COR-L47 (cell line): Measurements from ENCODE around the gene ARHGAP8.
"Not testable (repeated sequence)": the region's sequence is repeated elsewhere in the genome, so short reads cannot be mapped to it uniquely, and the experiment has no call there.

Source experiments
- DNase-seq: peaks from one replicate; lab custom pipeline; 2025; lab: John Stamatoyannopoulos, UW

ARHGAP8 gene

DNA sequence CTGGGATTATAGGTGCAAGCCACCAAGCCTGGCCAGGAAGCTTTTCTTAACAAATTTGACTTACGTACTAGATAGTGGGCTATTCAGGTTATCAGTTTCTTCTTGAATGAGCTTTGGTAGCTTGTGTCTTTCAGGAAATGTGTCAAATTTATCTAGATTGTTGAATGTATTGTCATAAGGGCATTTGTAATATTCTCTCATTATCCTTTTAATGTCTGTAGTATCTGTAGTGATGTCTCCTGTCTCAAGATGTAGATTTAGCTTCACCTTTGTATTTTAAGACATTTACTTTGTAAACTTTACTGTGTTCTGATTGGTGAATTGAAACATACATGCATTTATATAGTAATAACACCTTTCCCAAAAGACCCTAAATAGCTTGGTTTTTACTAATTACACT is 20.7 kb downstream of the ARHGAP8 start:
- no peak for DNase-seq

DNA sequence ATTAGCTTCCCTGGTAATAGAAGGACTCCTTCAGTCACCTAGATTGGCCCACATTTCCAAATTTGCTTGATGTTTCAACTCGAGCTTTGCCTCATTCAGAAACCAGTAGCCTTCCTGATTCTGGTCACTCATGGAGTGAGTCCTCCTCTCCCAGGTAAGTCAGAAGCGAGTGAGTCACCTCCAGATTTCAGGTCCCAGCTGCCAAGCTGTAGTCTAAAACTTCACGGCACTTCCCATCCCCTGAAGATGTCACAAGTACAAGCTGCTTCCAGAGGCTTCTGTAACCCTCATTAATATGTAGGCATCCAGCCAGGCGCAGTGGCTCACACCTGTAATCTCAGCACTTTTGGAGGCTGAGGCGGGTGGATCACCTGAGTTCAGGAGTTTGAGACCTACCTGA is 23.5 kb downstream of the ARHGAP8 start:
- DNase-seq = no peak

DNA sequence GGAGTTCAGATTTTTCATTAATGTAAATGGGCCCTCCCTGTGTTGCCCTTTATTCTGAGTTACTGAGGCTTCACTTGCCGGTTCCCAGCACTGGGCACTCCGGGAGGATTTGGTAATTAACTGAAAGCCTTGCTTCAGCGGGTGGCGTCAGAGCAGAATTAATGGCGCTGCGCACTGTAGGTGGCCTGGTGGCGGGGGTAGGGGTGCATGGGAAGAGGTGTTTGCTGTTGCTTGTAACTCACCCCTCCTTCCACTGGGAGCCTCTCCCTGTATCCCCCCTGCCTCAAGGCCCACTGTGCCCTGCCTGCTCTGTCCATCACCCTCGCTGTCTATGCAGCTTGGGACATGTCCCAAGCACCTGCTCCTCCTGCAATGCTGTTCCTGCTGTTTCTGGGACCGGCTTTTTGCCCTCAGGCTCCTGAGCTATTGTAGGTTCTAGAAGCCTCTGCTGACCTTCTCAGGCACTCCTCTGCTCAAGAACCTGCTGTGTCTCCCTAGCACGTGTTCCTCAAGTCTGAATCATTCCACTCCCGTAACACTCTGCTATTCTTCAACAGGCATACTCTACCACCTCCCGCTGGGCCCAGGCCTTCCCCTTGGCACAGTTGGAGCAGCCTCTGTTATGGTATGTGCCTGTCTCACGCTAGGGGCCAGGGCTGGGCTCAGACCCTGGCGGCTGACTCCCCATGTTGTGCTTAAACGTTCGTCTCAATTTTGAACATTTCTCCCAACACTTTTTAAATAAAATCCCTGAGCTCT is 24.4 kb downstream of the ARHGAP8 start:
- DNase-seq = no peak

DNA sequence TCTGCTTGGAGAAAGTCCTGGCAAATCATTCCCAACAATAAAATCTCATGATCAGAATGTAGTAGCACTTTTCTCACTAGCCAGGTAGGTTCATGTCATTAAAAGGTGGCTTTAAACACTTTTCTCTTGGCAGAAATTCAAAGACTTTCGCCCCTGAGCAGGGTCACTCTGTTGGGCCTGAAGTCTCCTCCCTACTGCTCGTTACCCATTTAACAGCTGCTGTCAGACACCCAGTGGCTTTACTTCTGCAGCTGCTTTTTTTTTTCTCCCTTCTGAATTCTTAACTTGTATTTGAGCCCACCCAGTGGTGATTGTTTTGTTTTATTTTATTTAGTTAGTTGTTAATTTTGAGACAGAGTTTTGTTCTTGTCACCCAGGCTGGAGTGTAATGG is 25.0 kb downstream of the ARHGAP8 start:
- DNase-seq = peak; percentile 17

DNA sequence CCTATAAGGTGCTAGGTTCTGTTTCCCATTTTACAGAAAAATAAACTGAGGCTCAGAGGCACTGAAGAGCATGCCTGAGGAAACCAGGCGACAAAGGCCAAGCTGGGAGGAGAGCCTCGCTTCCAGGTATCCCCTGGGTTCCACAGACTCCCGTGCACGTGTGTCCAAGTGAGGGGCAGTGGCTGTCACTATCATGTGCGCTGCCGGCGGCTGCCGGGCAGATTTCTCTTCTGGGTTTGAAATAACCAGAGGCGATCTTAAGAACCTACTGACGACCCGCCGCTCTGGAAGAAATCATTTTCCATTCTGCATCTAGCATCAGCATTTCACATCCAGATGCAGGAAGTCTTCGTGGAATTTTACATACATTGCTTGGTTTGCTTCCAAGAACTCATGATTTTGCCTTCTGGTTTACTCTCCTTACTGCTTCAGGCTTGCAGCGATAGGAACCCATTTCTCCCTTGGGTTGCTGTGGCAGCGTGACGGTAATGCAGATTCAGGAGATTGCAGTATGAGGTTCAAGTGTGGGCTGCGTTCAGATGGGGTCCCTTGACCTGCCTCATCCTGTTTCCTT is 28.6 kb downstream of the ARHGAP8 start:
- no peak for DNase-seq

DNA sequence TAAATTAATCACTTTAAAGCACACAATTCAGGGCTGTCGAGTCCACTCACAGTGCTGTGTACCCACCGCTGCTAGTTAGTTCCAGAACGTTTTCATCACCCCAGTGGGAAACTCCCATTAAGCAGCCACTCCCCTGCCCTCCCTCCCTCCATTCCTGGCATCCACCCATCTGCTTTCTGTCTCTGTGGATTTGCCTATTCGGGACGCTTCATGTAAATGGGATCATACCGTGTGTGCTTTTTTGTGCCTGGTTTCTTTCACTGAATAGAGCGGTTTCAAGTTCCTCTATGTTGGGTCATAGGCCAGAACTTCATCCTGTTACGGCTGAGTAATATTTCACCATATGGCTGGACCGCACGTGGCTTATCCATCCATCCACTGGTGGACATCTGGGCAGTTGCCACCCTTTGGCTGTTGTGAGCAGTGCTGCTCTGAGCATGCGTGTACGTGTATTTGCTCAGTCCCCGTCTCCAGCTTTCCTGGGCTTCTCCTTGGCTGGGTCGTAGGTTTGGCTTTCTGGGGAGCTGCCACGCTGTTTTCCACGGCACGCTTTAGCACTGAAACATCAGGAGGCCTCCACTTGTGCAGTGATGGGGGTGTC is 30.1 kb downstream of the ARHGAP8 start:
- no peak for DNase-seq

DNA sequence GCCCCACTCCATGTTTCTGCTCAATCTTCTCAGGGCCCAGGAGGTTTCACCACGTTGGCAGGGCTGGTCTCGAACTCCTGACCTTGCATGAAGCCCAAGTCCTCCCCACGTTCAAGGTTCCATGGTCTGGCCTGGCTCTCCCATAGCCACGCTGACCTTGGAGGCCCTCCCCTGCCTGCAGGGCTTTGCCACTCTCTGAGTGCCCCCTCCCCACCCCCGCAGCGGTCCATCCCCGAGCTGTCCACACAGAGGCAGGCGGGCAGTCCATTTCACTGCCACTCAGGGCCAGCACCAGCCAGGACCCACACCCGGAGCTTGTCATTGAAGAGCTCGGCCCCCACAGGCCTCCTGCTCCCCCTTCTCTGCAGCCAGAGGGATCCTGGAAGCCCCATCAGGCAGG is 30.7 kb downstream of the ARHGAP8 start:
- DNase-seq = no peak

DNA sequence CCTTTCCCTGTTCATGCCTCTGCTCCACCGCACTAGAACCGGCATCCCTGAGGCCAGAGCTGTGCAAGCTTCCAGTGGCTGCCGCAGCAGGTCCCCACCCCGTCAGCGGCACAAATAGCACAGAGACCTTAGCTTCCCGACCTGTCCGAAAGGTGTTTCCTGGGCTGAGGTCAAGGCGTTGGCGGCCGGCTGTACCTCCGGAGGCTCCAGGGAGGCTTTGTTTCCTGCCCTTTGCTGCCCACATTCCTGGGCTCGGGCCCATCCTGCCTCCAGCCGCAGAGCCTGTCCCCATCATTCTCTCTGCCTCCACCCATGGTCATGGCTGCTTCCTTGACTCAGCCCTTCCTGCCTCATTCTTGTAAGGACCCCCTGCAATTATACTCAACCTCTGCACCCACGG is 31.2 kb downstream of the ARHGAP8 start:
- DNase-seq = no peak

DNA sequence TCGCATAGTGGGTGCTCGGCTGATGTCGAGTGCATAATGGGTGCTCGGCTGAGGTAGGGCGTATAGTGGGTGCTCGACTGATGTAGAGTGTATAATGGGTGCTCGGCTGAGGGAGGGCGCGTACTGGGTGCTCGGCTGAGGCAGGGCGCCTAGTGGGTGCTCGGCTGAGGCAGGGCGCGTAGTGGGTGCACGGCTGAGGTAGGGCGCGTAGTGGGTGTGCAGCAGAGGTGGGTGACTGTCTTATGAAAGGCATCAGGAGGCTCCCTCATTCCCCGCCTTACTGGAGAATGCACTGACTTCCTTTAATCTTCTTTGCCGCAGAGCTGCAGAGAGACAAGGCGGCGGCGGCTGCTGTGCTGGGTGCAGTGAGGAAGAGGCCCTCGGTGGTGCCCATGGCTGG is 33.8 kb downstream of the ARHGAP8 start:
- no peak for DNase-seq

DNA sequence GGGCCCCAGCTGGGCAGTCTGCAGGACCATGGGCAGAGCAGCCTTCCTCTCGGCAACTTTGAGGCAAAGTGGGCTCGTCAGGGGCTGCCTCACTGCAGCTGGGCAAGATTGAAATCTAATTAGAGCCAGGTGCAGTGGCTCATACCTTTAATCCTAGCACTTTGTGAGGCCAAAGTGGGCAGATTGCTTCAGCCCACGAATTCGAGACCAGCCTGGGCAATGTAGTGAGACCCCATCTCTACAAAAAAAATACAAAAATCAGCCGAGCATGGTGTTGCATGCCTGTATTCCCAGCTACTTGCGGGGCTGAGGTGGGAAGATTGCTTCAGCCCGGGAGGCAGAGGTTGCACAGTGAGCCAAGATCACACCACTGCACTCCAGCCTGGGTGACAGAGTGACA is 34.2 kb downstream of the ARHGAP8 start:
- DNase-seq = no peak

DNA sequence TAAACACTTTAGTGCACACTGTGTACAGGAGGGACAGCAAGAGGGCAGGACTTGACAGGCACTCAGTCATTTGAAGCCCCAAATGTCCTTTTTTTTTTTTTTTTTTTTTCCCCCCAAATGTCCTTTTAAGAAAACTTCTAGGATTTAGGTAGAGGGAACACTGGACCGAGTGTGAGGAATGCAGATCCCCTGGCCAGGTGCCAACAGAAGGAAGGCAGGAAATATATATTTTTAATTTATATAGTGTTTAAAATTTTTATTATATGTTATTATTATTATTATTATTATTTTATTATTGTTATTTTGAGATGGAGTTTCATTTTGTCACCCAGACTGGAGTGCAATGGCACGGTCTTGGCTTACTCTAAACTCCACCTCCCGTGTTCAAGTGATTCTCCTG is 35.5 kb downstream of the ARHGAP8 start:
- DNase-seq = no peak

DNA sequence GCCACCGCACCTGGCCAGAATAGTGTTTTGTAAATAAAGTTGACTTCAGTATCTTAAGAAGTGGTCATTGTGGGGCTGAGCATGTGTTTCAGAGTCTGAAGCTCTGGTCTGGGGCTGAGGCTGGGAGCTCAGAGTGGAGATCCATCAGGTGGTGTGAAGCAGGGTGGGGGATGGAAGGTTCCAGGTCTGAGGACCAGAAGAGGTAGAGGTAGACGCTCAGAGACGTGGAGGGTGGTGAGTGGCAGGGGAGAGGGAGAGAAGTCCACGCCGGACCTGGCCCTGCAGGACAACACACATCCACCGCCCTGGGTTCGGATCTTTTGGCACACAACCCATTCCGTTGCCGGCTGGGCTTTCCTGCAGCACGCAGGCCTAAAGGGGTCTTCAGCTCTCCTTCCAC is 40.7 kb downstream of the ARHGAP8 start:
- no peak for DNase-seq

DNA sequence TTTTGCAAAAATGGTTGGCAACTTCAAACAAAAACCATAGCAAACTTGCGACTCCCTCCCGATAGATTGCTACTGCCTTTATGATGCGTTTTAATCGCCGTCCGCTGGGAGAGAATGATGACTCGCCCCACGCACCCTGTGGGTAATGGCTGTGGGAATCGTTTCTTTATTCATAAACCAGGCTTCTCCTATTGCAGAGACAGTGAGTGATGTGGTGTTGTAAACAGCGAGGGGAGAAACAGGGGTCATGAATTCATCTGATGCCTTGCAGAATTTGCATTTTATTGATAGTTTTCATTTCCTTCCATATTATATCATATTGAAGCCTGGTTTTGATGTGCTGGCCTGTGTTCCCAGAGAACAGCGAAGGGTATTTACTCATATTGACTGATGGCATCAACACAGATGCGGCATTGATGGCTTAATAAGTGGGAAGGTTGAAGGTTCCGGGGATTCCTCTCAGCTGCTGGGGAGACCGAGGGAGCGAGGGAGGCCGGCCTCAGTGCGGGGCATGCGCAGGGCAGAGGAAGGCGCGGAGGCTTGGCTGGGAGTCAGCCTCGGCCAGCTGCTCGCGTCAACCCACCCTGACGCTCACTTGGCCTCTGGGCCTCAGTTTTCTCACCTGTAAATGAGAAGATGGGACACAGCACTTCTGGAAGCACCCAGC is 41.3 kb downstream of the ARHGAP8 start:
- no peak for DNase-seq

DNA sequence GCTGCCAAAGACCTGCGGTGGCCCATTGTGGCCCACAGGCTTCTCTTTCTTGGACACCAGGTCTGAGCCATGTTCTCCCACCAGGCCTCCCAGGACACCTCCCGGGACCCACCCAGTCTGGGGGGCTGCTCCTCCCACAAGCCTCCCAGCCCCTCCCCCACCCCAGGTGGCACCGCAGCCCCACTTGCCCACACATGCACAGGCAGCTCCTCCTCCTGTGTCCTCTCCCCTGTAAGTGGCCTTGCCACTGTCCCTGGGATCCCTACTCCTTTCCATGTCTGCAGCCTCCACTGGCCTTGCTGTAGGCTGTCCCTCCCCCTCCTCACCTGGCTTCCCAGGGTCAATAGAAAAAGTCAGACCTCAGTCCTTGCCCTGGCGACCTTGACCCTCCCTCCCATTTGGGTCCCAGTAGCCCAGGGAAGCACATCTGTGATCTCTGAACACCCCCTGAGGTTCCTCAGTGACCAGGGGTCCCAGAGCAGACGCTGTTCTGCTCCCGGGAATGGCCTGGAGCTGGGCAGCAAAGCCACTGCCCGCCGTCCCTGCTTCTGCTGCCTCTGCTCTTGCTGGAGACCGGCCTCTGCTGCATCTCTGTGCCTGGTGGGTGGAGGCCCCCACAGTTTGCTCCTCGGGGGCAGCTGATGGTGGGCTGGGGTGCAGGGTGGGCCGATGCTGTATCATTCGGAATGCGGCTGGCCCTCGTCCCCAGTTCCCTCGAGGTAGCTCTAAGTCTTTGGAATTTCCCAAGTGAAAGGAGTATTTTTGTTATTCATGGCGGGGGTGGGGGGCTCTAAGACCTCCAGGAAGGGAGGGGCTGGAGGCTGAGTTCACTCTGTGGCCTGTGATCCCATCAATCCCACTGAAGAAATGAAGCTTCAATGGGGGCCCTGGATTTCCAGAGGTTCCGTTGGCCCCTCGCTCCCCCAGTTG is 43.6 kb downstream of the ARHGAP8 start:
- no peak for DNase-seq

DNA sequence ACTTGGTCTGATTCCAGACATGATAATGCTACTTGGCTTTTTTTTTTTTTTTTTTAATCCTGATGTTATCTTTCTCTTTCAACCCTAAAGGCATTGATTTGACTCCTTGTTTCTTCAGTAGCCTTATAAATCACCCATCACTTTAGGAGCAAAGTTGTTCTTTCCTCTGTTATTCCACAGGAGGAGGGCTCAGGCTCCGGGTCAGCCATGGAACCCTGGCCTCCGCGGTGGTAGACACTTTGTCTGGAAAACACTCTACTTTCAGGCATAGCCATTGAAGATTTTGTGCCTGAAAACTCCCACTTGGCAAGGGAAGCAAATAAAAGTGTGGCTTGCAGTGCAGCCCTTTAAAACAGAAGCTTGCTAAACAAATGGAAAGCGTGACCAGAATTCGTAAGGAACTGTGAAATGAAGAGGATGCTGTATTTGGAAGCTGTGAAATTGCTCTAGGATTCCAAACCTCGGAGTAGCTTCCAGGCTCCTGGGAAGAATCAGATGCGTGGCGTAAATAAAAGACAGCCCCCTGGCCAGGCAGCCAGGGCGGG is 44.9 kb downstream of the ARHGAP8 start:
- DNase-seq = no peak

DNA sequence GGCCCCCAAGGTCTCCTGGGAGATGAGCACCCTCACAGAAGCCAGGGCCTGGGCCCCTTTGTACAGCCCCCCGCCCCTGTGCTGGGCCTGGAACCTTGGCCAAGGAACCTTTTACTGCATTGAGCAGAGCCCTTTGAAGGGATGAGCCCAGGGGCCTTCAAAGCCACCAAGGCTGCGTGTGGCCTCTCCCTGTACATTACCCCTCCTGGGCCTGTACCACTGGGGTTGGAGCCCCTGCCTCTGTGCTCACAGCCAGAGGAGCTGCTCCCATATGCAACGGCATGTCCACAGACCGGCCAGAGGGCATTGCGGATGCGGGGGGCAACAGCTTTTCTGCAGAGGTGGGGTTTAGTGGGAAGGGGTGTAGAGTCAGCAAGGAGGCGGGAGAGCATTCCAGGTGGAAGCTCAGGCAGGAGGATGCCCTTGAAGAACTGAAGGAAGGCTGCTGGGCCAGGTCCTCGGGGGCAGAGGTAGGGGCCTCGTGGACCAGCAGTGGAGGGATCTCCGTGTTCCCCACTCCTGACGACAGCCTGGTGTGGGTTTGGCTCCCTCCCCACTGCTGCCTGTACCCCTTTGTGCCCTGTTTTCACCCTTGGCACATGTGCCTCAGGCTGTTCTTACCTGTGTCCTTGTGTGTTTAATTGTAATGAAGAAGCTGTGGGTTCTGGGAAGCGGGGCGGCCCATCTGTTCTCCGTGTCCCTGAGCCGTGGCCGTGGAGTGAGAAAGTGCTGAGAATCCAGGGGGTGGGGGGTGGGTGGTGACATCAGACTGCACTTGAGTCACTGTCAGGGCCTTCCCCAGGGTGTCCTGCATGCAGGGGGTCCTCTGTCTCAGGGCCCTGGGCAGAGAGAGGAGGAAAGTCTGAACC is 46.9 kb downstream of the ARHGAP8 start:
- DNase-seq = no peak

DNA sequence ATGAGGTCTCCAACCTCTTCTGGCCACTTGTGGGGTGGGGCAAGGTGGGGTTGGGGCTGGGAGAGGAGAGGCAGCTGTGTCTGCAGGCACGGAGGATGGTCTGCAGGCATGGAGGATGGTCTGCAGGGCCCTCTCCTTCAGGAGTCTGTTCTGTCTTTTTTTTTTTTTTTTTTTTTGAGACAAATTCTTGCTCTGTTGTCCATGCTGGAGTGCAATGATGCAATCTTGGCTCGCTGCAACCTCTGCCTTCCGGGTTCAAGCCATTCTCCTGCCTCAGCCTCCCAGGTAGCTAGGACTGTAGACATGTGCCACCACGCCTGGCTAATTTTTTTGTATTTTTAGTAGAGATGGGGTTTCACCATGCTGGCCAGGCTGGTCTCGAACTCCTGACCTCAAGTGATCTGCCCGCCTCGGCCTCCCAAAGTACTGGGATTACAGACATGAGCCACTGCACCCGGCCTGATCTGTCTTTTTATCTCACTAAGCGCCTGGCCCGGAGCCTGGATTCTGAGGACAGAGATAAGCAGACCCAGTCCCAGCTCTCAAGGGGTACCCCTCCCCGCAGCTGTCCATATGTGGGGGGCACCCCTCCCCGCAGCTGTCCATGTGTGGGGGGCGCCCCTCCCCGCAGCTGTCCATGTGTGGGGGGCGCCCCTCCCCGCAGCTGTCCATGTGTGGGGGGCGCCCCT is 47.7 kb downstream of the ARHGAP8 start:
- not testable (repeated sequence) for DNase-seq

DNA sequence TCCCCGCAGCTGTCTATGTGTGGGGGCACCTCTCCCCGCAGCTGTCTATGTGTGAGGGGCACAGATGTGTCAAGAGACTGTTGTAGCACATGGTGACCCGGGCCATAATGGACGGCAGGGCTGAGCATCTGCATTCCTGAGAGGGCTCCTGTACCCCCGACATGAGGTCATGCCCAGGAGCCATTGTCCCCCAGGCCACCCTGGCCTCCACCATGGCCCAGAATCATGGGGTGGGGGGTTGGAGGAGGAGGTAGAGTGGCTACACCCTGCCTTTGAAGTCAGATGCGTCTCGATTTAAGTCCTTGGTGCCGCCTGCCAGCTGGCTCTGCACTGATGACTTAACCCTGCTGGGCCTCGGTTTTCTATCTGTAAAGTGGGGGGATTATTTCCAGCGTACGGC is 49.1 kb downstream of the ARHGAP8 start:
- DNase-seq = no peak

DNA sequence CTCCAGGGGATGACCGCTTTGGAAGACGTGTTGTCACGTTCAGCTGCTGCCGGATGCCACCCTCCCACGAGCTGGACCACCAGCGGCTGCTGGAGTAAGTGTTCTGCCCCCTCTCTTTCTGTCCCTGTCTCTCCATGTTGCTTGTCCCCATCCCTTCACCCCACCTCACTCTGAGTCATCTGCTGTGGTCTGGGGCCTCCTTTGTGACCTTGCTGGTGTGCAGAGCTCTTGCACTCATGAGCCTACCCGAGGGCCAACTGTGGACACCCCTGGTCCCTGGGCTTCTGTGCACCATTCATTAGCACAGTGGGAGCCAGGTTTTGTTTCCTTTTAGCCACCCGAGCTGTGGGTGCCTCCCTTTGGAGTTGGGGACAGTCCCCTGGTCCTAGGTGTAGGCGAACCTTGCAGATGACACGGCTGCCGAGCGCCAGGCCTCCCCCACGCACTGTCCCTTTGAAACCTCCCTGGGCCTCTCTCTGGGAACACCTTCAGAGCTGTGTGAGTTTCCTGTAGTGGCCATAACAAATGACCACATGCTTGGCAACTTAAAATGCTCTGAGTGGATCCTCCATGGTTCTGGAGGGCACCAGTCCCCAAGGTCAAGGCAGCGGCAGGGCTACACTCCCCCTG is 49.8 kb downstream of the ARHGAP8 start:
- no peak for DNase-seq

DNA sequence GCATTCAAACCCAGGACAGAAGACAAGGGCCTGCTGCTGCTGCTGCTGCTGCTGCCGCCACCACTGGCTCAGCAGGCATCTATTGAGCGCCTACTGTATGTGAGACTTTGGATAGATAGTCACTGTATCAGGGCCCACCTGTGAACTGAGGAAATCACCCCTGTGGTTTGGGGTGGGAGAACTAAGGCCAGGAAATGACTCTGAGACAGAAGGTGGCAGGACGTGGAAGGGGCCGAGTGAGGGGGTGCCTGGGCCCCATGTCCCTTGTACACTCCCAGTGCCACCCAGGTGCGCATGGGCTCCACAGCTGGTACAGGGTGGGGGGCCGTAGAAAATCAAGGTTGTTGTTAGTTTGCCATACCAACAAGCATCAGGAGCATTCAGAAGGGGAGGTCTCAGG is 50.6 kb downstream of the ARHGAP8 start:
- DNase-seq = no peak
